Measurements from ENCODE around the gene SLIT2. TPM values are rescaled to one million over a fixed set of nuclear protein-coding genes. Genes with fewer than 3 reads are reported as not detected.

SLIT2 gene
- total RNA-seq (under 1 TPM in 3 of 5 donors, not detected in 2; 0.03 to 0.50 (median 0.22) TPM), total RNA-seq (0 to 0.21 (median 0) reads per million in 29 experiments)
- 0.04 TPM for total RNA-seq (2013)

GRCh38 chr4:20251796-20252655 lies at the start of gene SLIT2:
Gene SLIT2 (plus strand): TSS chr4:20251905. CDS start chr4:20253816, 1,911 bp downstream.
- Histone ChIP-seq H3K4me3 (ENCODE audit: control insufficient read depth in 1 of 2, extremely low read depth in 1 of 2, low read length in 1 of 2) (peak within 1 kb of the TSS in 1 of 2 donors; percentile 48), H3K27ac (ENCODE audit: low read length) (no peak within 1 kb of the TSS), H3K9me3 (no peaks in the 10 kb centered on the region), H3K36me3 (ENCODE audit: control insufficient read depth in 2 of 2, extremely low read depth in 1 of 2, insufficient read depth in 1 of 2, low read length in 1 of 2) (no peaks in the 10 kb centered on the region), H3K4me1 (ENCODE audit: control insufficient read depth in 1 of 2, extremely low read depth in 1 of 2, insufficient read depth in 2 of 2, low read length in 2 of 2) (peaks cover 0 to 10% of the 10 kb centered on the region in 2 experiments), H3K27me3 (replicated peaks in 1 of 2; ENCODE audit: control insufficient read depth in 2 of 2, extremely low read depth in 1 of 2, insufficient read depth in 2 of 2, low read length in 1 of 2) (peaks cover 11 to 36% of the 10 kb centered on the region in 2 experiments)
- peak in 1 of 4 experiments; percentile 19 for ATAC-seq (replicated peaks in 1 of 4)
- no peaks in the 10 kb centered on the region for H3K36me3 Mint-ChIP-seq
- no peak within 1 kb of the TSS for H3K27ac Mint-ChIP-seq
- ChIA-PET CTCF (no interaction called here), POLR2A (no interaction called here)
- H3K4me1 Mint-ChIP-seq, result peaks cover 6 to 12% (median 6%) of the 10 kb centered on the region in 3 donors
- 2% methylated on average over 56 of the region's 85 CpGs for WGBS (ENCODE audit: insufficient coverage)
- peak within 1 kb of the TSS in 2 of 3 donors; percentile 34 to 39 for H3K4me3 Mint-ChIP-seq
- H3K9me3 Mint-ChIP-seq, result no peaks in the 10 kb centered on the region
- H3K27me3 Mint-ChIP-seq, result peaks cover 32 to 45% of the 10 kb centered on the region in 2 donors
- DNase-seq, result no peak

- Histone ChIP-seq H3K27me3 (replicated peaks in 1 of 2; ENCODE audit: control insufficient read depth in 2 of 2, extremely low read depth in 1 of 2, insufficient read depth in 2 of 2, low read length in 1 of 2) (no peaks in the 10 kb centered on the region), H3K4me3 (ENCODE audit: control insufficient read depth in 1 of 2, extremely low read depth in 1 of 2, low read length in 1 of 2) (no peak overlapping the region), H3K27ac (ENCODE audit: low read length) (no peak overlapping the region), H3K9me3 (no peaks in the 10 kb centered on the region), H3K36me3 (ENCODE audit: control insufficient read depth in 2 of 2, extremely low read depth in 1 of 2, insufficient read depth in 1 of 2, low read length in 1 of 2) (no peaks in the 10 kb centered on the region), H3K4me1 (ENCODE audit: control insufficient read depth in 1 of 2, extremely low read depth in 1 of 2, insufficient read depth in 2 of 2, low read length in 2 of 2) (no peaks in the 10 kb centered on the region)
- ChIA-PET CTCF (no interaction called here), POLR2A (no interaction called here)
- Mint-ChIP-seq H3K27me3 (no peaks in the 10 kb centered on the region), H3K4me3 (no peak overlapping the region), H3K4me1 (no peaks in the 10 kb centered on the region), H3K9me3 (peaks cover 0 to 6% (median 4%) of the 10 kb centered on the region in 3 donors), H3K36me3 (no peaks in the 10 kb centered on the region), H3K27ac (no peak overlapping the region)
- ATAC-seq (replicated peaks in 1 of 4), result no peak
- no peak for DNase-seq
These were observed 48.2 kb upstream of the SLIT2 start for GRCh38 chr4:20203508-20203907.

GRCh38 chr4:20217521-20217920 lies 34.2 kb upstream of the SLIT2 start:
- H3K9me3 Mint-ChIP-seq, result peaks cover 2 to 19% (median 6%) of the 10 kb centered on the region in 3 donors
- H3K27me3 Mint-ChIP-seq, result no peaks in the 10 kb centered on the region
- DNase-seq (no peak), ATAC-seq (replicated peaks in 1 of 4) (no peak)
- H3K4me1 Mint-ChIP-seq, result no peaks in the 10 kb centered on the region
- CTCF ChIA-PET, result no interaction called here
- Histone ChIP-seq H3K4me1 (ENCODE audit: control insufficient read depth in 1 of 2, extremely low read depth in 1 of 2, insufficient read depth in 2 of 2, low read length in 2 of 2) (no peaks in the 10 kb centered on the region), H3K27me3 (replicated peaks in 1 of 2; ENCODE audit: control insufficient read depth in 2 of 2, extremely low read depth in 1 of 2, insufficient read depth in 2 of 2, low read length in 1 of 2) (no peaks in the 10 kb centered on the region), H3K9me3 (no peaks in the 10 kb centered on the region), H3K27ac (ENCODE audit: low read length) (no peak overlapping the region), H3K4me3 (ENCODE audit: control insufficient read depth in 1 of 2, extremely low read depth in 1 of 2, low read length in 1 of 2) (no peak overlapping the region), H3K36me3 (ENCODE audit: control insufficient read depth in 2 of 2, extremely low read depth in 1 of 2, insufficient read depth in 1 of 2, low read length in 1 of 2) (no peaks in the 10 kb centered on the region)
- H3K36me3 Mint-ChIP-seq, result no peaks in the 10 kb centered on the region
- WGBS (ENCODE audit: insufficient coverage), result no CpG with 5 or more reads among the region's 1 CpG
- no peak overlapping the region for H3K27ac Mint-ChIP-seq
- H3K4me3 Mint-ChIP-seq, result no peak overlapping the region
- POLR2A ChIA-PET, result no interaction called here

GRCh38 chr4:20217951-20218350 lies 33.8 kb upstream of the SLIT2 start:
- Mint-ChIP-seq H3K27ac (no peak overlapping the region), H3K9me3 (peaks cover 2 to 22% (median 9%) of the 10 kb centered on the region in 3 donors), H3K36me3 (no peaks in the 10 kb centered on the region), H3K4me3 (no peak overlapping the region), H3K4me1 (no peaks in the 10 kb centered on the region), H3K27me3 (no peaks in the 10 kb centered on the region)
- ATAC-seq (replicated peaks in 1 of 4), result no peak
- Histone ChIP-seq H3K27ac (ENCODE audit: low read length) (no peak overlapping the region), H3K9me3 (no peaks in the 10 kb centered on the region), H3K4me3 (ENCODE audit: control insufficient read depth in 1 of 2, extremely low read depth in 1 of 2, low read length in 1 of 2) (no peak overlapping the region), H3K27me3 (replicated peaks in 1 of 2; ENCODE audit: control insufficient read depth in 2 of 2, extremely low read depth in 1 of 2, insufficient read depth in 2 of 2, low read length in 1 of 2) (no peaks in the 10 kb centered on the region), H3K4me1 (ENCODE audit: control insufficient read depth in 1 of 2, extremely low read depth in 1 of 2, insufficient read depth in 2 of 2, low read length in 2 of 2) (no peaks in the 10 kb centered on the region), H3K36me3 (ENCODE audit: control insufficient read depth in 2 of 2, extremely low read depth in 1 of 2, insufficient read depth in 1 of 2, low read length in 1 of 2) (no peaks in the 10 kb centered on the region)
- no CpG with 5 or more reads among the region's 1 CpG for WGBS (ENCODE audit: insufficient coverage)
- ChIA-PET POLR2A (no interaction called here), CTCF (no interaction called here)
- no peak for DNase-seq

- no peaks in the 10 kb centered on the region for H3K9me3 ChIP-seq
- H3K4me3 ChIP-seq (ENCODE audit: control insufficient read depth in 1 of 2, extremely low read depth in 1 of 2, low read length in 1 of 2), result no peak overlapping the region
- no peaks in the 10 kb centered on the region for H3K4me1 ChIP-seq (ENCODE audit: control insufficient read depth in 1 of 2, extremely low read depth in 1 of 2, insufficient read depth in 2 of 2, low read length in 2 of 2)
- no peaks in the 10 kb centered on the region for H3K36me3 Mint-ChIP-seq
- H3K9me3 Mint-ChIP-seq, result peaks cover 7 to 38% (median 25%) of the 10 kb centered on the region in 3 donors
- H3K4me3 Mint-ChIP-seq, result no peak overlapping the region
- H3K36me3 ChIP-seq (ENCODE audit: control insufficient read depth in 2 of 2, extremely low read depth in 1 of 2, insufficient read depth in 1 of 2, low read length in 1 of 2), result no peaks in the 10 kb centered on the region
- H3K4me1 Mint-ChIP-seq, result no peaks in the 10 kb centered on the region
- no peak overlapping the region for H3K27ac ChIP-seq (ENCODE audit: low read length)
- H3K27me3 Mint-ChIP-seq, result no peaks in the 10 kb centered on the region
- POLR2A ChIA-PET, result no interaction called here
- no peak for DNase-seq
- H3K27ac Mint-ChIP-seq, result no peak overlapping the region
- H3K27me3 ChIP-seq (replicated peaks in 1 of 2; ENCODE audit: control insufficient read depth in 2 of 2, extremely low read depth in 1 of 2, insufficient read depth in 2 of 2, low read length in 1 of 2), result no peaks in the 10 kb centered on the region
- CTCF ChIA-PET, result no interaction called here
- ATAC-seq (replicated peaks in 1 of 4), result no peak
These were observed 32.2 kb upstream of the SLIT2 start for GRCh38 chr4:20219521-20219920.

- no peaks in the 10 kb centered on the region for H3K4me1 Mint-ChIP-seq
These were observed 13.7 kb upstream of the SLIT2 start for GRCh38 chr4:20237894-20238537.

More at GRCh38 chr4:20237894-20238537, 13.7 kb upstream of the SLIT2 start:
- Mint-ChIP-seq H3K27me3 (no peaks in the 10 kb centered on the region), H3K27ac (no peak overlapping the region), H3K36me3 (no peaks in the 10 kb centered on the region), H3K9me3 (peaks cover 2 to 5% (median 5%) of the 10 kb centered on the region in 3 donors), H3K4me3 (no peak overlapping the region)
- 100% methylated on average over 1 of the region's 3 CpGs for WGBS (ENCODE audit: insufficient coverage)
- Histone ChIP-seq H3K27me3 (replicated peaks in 1 of 2; ENCODE audit: control insufficient read depth in 2 of 2, extremely low read depth in 1 of 2, insufficient read depth in 2 of 2, low read length in 1 of 2) (no peaks in the 10 kb centered on the region), H3K27ac (ENCODE audit: low read length) (no peak overlapping the region), H3K4me1 (ENCODE audit: control insufficient read depth in 1 of 2, extremely low read depth in 1 of 2, insufficient read depth in 2 of 2, low read length in 2 of 2) (no peaks in the 10 kb centered on the region), H3K9me3 (no peaks in the 10 kb centered on the region), H3K36me3 (ENCODE audit: control insufficient read depth in 2 of 2, extremely low read depth in 1 of 2, insufficient read depth in 1 of 2, low read length in 1 of 2) (no peaks in the 10 kb centered on the region), H3K4me3 (ENCODE audit: control insufficient read depth in 1 of 2, extremely low read depth in 1 of 2, low read length in 1 of 2) (no peak overlapping the region)
- ATAC-seq (replicated peaks in 1 of 4) (no peak), DNase-seq (no peak)
- ChIA-PET CTCF (no interaction called here), POLR2A (no interaction called here)

Data from T-cell (primary cell).